GM18861 (cell line): ENCODE measurements around the gene CBY1.

Source experiments
- ATAC-seq: cut with Tn5 transposase; IDR thresholded peaks from one replicate; pipeline ENCODE4 v1.9.1; 2021; ENCODE audit not compliant: unreplicated experiment

CBY1 gene

GRCh38 chr22:38649841-38650522, 6.5 kb upstream of the CBY1 start:
- ATAC-seq: no peak

- no peak for ATAC-seq
Measured at GRCh38 chr22:38652859-38653258, 3.6 kb upstream of the CBY1 start.

GRCh38 chr22:38653741-38654140, 2.7 kb upstream of the CBY1 start:
- no peak for ATAC-seq

- ATAC-seq: no peak
Measured at GRCh38 chr22:38655519-38656255, 751 bp upstream of the CBY1 start.

GRCh38 chr22:38657045-38657909, 839 bp downstream of the CBY1 start:
- ATAC-seq: peak; percentile 35

GRCh38 chr22:38674888-38675287, 18.4 kb downstream of the CBY1 start:
- no peak for ATAC-seq

GRCh38 chr22:38675833-38676232, 19.4 kb downstream of the CBY1 start:
- ATAC-seq: no peak

- ATAC-seq: peak; percentile 90
Measured at GRCh38 chr22:38681582-38682335, 25.3 kb downstream of the CBY1 start, which contains the start of gene TOMM22. Gene TOMM22 (plus strand): TSS chr22:38681957. CDS start chr22:38681979, 22 bp downstream.

GRCh38 chr22:38684895-38685294, 28.5 kb downstream of the CBY1 start:
- ATAC-seq: no peak

GRCh38 chr22:38685761-38686160, 29.3 kb downstream of the CBY1 start:
- no peak for ATAC-seq

- ATAC-seq: no peak
Measured at GRCh38 chr22:38689651-38690050, 33.2 kb downstream of the CBY1 start.

- no peak for ATAC-seq
Measured at GRCh38 chr22:38694049-38694448, 37.6 kb downstream of the CBY1 start.

GRCh38 chr22:38694940-38695339, 38.5 kb downstream of the CBY1 start:
- ATAC-seq: no peak

GRCh38 chr22:38696606-38697424, 40.4 kb downstream of the CBY1 start:
- no peak for ATAC-seq

- ATAC-seq: no peak
Measured at GRCh38 chr22:38697425-38698089, 41.1 kb downstream of the CBY1 start.

GRCh38 chr22:38698407-38699094, 42.1 kb downstream of the CBY1 start:
- no peak for ATAC-seq

- no peak for ATAC-seq
Measured at GRCh38 chr22:38699143-38699542, 42.7 kb downstream of the CBY1 start.

GRCh38 chr22:38699784-38700183, 43.3 kb downstream of the CBY1 start:
- ATAC-seq: no peak

- ATAC-seq: no peak
Measured at GRCh38 chr22:38700270-38700788, 43.9 kb downstream of the CBY1 start.
